HG02970 (cell line): ENCODE data around the gene EI24.
"Not testable (repeated sequence)": the region's sequence is repeated elsewhere in the genome, so short reads cannot be mapped to it uniquely, and the experiment has no call there.

ENCODE experiments used
- ATAC-seq: cut with Tn5 transposase; IDR thresholded peaks from one replicate; pipeline ENCODE4 v1.9.1; 2021; ENCODE audit warnings: mild to moderate bottlenecking, moderate library complexity, moderate number of reproducible peaks; ENCODE audit not compliant: unreplicated experiment, low FRiP score

EI24 gene

DNA sequence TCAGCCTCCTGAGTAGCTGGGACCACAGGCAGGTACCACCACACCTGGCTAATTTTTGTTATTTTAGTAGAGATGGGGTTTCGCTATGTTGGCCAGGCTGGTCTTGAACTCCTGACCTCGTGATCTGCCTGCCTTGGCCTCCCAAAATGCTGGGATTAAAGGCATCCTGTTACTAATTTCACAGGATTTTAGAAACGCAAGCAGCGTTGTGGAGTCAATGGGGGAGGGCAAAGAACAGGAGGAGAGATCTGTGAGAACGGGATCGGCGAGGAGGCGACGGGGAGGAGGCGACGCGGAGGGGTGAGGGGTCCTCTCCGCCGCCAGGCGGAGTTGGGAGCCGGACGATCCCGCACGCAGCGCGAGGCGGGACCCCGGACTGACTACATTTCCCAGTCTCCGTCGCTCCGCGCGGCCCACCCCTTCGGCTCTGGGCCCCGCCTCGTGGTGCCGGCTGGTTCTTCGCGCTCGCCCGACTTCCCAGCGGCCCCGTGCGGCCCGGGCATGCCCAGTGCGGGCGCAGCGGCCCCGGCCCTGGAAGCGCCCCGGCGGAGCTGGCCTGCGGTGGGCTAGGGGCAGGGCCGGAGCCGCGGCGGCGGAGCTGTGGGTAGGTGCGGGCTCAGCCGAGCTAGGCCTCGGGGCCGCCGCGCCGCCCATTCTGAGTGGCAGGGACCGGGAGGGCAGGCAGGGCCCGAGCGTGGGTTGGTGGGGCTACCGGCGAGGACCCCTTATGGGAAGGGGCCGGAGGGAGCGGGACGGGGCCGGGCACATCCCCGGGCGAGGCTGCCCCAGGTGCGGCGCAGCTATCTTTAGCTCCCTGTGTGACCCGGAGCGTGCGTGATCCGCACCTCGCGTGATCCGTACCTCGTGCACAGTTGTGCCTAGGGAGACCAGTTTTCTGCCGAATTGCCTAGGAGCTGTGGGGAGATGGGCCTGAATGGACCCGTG, at the start of gene EI24:
Gene EI24 (plus strand): TSS at position 508 of the 945 bp plus-strand sequence. CDS start 3,051 bp downstream, outside the sequence.
- ATAC-seq = peak; percentile 97

DNA sequence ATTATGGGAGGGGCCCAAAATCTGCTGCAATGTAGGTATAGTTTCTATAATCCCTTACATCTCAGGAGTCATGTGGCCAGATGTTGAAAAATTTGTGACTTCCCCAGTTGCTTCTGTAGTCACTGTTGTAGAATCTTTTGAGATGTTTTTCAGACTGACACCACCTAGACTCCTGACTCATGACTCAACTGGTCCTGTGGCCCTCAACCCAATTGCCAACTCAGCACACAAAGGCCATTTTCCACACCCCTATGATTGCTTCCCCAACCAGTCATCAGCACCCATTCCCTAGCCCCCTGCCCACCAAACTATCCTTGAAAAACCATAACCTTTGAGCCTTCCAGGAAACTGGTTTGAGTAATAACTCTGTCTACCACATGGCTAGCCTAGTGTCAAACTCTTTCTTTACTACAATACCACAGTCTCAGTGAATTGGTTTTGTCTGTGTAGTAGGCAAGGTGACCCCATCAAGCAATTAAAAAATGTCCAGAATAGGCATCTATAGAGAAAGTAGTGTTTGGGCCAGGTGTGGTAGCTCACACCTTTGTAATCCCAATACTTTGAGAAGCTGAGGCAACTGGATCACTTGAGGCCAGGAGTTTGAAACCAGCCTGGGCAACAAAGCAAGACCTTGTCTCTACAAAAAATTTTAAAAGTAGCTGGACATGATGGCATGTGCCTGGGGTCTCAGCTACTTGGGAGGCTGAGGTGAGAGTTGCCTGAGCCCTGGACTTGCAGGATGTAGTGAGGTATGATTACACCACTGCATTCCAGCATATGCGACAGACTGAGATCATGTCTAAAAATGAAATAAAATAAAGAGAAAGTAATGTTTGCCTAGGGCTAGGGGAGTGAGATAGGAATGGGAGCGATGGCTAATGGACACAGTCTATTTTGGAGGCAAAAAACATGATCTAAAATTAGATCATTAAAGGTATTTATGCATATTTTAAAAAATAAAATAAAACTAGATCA, 49.1 kb upstream of the EI24 start:
- no peak for ATAC-seq

DNA sequence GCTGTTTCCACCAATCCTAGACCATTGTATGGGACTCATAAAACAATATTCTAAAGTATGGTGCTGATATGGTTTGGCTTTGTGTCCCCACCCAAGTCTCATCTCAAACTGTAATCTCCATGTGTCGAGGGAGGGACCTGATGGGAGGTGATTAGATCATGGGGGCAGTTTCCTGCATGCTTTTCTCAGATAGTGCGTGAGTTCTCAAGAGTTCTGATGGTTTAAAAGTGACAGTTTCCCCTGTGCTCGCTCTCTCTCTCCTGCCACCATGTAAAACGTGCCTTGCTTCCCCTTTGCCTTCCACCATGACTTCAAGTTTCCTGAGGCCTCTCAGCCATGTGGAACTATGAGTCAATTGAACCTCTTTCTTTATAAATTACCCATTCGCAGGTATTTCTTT, 44.0 kb upstream of the EI24 start:
- no peak for ATAC-seq

DNA sequence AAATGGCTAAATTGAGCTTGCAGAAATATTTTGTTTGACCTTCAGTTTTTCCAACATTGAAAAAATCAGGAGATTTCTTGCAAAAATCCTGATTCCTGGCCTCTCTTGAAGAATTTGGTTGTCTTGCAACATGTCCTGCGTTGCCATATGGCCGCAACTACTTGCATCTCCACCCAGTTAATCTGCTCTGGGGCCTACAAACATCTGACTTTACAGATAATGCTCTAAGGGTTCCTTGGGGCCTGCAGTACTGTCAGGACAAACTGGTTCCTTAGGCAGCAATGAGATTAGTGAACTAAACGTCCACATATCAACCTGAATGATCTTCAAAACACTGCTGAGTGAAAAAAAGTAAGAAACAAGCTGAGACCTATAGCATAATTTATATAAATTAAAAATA, 36.6 kb upstream of the EI24 start:
- ATAC-seq = no peak

DNA sequence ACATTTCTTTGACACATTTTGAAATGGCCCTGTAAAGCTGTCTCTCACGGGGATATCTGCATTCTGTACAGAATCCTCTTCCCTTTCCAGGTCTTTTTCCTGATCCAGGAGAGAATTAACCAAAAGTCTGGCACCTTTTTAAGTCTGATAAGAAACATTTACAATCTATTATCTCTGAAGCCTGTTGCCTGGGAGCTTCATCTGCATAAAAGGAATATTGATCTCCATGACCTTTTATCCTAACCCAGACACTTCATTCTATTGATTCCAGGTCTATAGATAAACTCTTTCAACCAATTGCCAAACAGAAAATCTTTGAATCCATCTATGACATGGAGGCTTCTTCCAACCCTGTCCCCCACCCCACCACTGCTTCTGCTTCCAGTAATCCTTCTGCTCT, 33.7 kb upstream of the EI24 start:
- no peak for ATAC-seq

DNA sequence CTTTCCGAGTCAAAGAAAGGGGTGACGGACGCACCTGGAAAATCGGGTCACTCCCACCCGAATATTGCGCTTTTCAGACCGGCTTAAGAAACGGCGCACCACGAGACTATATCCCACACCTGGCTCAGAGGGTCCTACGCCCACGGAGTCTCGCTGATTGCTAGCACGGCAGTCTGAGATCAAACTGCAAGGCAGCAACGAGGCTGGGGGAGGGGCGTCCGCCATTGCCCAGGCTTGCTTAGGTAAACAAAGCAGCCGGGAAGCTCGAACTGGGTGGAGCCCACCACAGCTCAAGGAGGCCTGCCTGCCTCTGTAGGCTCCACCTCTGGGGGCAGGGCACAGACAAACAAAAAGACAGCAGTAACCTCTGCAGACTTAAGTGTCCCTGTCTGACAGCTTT, 32.4 kb upstream of the EI24 start:
- not testable (repeated sequence) for ATAC-seq

DNA sequence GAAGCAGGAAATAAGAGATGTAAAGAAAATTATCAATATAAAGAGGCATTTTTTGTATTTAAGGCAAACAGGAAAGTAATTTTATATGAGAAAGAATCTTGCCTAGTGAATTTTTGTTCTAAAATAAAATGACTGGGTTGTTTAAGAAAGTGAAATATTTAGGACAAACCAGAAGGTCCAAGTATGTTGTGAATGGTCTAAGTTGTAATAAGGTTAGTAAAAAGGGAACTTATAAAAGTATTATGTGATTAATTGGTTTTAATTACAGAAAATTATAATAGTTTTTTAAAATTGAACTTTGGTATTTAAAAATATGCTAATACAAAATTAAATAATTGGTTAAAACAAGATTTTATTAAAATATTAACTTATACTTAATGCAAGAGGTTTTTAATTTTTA, 26.6 kb upstream of the EI24 start:
- ATAC-seq = no peak

DNA sequence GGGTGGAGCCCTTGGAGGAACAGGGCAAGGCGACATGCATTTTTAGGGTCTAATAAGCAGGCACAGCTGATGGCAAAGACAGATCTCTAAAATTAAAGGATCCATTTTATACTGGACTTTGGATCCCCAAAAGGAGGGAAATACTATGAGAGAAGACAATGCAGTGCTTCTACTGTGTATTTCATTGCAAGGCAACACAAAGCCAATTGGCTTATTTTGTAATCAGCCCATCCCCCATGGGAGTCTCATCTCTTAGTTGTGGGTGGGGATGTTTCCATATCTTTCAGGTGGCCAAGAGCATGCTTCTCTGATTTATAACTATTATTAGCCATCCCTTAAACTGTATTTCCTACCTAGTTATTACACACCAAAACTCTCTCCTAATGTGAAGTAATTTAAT, 18.5 kb upstream of the EI24 start:
- ATAC-seq = no peak

DNA sequence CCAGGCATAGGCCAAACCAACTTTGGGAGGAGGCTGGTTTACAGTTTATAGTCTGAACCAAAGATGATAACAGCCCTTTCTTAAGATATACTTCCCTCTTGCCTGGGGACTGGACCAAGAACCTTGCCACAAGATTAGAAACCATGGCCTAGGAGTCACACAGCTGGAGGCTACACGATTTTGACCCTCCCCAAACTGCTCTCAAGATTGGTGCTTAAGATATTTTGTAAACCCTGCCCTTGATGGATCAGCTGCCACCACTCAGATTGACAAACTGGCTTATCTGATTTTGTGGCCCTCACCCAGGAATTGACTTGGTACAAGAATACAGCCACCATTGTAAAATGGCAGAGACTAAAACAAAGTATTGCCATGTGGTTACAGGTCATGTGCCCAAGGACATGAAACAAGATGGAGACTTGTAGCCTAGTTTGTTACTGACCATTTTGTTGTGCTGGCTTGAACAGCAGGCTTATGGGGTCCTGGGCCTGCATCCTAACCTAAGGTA, 17.4 kb upstream of the EI24 start:
- no peak for ATAC-seq

DNA sequence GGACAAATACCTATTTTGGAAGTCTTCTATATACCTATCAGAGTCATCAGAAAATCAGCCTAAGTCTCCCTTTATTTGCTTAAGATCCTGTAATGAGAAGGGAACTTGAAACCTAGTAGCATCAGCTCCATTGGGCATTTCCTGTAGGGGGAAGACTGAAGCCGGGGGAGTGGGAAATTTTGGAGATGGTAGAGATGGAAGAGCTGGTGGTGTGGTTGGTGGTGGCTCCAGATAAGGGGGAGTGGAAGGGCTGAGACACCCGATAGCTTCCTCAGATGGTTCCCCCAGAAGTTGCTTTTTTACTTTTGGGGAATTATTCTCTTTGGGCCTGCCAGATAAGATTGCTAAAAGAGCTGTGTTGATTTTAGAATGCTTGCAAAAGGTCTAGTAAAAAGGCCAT, 16.4 kb upstream of the EI24 start:
- ATAC-seq = no peak

DNA sequence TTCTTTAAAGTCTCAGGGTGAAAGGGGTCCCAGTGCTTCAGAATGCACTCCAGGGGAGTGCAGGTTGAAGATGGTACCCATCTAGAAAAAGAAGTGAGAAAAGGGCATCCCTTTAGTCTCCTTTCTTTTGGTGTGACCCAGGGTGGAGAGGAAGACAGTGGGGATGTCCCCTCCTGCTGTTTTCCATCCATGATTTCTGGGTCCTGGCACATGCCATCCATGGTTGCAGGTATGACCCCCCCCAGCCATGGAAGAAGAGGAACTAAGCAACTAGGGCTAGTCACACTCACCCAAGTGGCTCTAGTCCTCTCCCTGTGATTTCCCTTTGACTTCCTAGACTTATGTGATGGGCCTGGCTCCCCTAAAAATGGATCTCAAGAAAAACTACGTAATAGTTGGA, 15.9 kb upstream of the EI24 start:
- no peak for ATAC-seq

DNA sequence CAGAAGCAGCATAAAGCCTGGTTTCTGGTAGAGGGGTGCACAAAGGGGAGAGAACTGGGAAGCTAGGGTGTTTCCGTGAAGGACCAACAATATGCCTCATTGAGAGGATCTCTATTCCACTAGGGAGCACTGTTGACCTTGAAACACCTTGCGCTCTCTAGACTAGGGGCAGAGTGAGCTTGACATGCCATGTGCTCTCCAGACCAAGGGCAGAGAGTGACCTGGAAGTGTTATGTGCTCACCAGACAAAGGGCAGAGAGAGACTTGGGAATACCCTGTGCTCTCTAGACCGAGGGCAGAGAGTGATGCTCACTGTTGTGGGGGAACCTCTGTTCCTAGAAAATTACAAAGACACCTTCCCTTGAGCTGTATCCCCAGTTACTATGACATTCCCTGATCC, 15.2 kb upstream of the EI24 start:
- ATAC-seq = no peak

DNA sequence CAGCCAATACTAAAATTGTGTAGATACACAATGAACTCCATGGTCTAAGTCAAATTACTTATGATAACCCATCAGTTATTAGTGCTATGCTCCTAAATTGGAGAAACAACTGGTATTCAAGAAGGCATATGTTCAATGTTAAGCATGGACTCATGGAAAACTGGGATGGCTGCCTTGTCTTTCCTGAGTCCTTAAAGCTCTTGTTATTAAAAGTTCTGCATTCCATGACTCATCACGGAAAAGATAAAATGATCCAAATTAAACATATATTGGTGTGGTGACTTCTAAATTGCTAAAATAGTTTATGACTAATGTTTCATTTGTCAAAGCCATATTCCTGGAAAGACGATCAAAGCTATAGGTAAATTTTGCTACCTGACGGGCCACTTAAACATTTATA, 9.4 kb upstream of the EI24 start:
- no peak for ATAC-seq

DNA sequence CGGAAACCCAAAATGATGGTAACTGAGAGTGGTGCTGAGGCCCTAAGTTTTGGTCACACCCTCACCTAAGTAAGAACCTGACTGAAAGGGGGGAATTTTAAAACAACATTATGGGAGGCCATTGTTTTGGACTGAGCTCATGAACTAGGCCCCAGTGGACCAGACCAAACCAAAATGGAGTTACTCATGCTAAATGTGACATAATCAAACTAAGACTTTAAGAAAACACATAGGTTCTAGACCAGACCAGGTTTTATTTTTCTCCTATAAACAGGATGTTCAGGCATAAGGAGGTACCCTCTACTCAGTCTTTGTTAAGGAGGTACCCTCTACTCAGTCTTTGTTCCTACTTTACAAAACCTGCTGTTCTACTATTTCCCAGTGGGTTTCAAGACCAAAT, 7.4 kb upstream of the EI24 start:
- ATAC-seq = no peak

DNA sequence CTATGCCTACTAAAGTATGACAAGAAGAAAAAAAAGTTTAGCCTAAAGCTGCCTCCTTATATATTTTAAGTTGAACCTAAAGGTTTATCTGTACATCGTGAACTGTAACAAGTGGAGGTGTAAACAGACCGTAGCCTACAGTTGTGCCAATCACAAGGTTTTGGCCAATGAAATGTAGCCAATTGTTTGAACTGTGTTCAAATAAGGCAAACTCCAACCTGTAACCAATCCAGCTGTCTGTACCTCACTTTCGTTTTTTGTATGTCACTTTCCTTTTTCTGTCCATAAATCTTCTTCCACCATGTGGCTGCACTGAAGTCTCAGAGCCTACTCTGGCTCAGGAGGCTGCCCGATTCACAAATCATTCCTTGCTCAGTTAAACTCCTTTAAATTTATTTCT, 6.8 kb upstream of the EI24 start:
- no peak for ATAC-seq

DNA sequence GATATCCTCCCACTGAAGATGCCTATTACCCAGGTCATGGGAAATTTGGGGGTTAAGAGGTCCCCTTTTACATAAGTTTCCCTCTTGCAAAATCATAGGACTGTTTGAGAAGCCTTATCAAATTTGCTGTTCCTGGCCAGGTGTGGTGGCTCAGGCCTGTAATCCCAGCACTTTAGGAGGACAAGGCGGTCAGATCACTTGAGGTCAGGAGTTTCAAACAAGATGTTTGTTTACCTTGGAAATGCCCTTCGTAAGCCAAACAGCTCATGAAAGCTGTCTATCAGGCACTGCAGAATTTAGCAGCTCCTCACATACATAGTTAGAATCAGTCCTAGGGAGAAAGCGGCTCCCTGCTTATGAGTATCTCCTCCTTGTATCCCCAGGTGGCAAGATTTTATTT, 4.9 kb upstream of the EI24 start:
- ATAC-seq = no peak

DNA sequence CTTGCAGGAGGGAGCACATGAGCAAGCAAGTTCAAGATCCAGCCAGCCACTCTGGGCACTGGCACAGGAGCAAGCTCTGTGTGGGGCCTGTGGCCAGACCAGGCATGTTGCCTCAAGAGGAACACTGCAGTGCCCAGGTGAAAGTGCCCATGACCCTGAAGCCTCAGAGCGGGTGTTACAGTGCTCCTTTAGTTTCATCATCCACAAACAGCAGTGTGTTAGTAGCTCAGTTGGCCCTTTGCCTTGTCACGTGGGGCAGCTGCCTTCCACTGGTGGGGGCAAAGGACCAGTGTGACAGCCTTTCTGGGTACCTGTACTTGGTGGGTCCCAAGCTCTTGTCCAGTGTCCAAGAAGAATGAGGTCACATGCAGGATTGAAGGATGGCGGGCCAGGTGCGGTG, 3.0 kb upstream of the EI24 start:
- no peak for ATAC-seq

DNA sequence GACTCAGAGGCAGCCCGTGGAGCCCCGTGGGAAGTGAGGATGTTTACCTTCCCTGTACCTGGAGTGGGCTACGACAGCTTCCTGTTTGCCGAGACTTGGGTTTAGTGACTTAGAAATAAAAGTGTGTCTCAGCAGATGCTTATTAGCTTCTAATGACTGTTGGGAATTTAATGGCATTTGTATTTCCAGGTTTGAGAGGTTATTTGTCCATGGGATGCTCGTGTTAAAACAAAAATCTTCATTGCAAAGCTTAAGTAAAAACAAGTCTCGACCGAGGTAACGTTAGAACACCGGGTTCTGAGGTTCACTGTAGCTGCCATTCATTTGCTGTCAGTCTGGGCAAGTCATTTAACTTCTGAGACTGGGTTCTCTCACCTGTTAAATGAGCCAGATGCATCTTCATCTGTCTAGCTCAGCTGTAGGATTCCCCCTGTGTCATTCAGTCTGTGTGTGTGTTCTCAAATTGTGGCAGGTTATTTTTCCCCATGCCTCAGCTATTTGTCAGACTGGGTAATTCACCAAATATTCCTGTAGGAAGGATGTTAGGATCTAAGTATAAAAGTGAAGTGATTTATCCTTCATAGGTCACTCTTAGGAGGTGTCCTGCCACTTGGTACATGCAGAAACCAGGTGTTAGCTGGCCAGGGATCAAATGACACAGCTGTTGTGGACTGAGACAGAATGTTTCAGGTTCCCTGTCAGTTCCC, 791 bp downstream of the EI24 start:
- ATAC-seq = no peak

DNA sequence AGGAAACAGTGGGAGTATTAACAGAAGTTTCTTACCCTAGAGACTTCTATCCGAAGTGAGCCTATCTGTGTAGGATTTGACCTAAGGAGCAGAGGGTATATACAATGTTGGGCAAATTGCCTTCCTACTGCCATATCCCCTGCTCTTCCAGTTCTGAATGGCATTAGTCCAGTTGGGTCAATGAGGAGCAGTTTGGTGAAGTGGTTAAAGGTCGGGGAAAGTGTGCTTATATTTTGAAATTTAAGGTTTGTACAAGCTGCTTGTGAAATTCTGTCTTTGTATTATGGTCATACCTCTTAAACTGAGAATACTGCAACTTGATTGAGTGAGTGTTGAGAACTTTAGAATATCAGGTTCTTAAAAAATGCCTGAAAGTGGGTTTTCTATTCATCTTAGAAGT, 1.7 kb downstream of the EI24 start:
- no peak for ATAC-seq

DNA sequence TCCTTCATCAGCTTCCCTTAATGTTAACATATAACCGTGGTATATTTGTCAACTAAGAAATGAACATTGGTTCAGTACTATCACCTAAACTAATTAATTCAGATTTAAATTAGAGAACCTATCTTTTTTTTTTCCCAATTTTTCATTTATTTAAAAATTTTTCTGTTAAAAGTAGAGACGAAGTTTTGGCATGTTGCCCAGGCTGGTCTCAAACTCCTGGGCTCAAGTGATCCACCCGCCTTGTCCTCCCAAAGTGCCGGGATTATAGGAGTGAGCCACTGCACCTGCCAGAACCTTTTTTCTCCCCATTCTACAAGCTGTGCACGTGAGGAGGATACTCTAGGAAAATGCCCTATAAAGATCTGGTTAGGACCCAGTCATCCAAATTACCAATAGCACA, 3.6 kb downstream of the EI24 start:
- no peak for ATAC-seq
